K562 (cell line): ENCODE data around the gene CCDC85C. TPM values are rescaled to one million over a fixed set of nuclear protein-coding genes. Genes with fewer than 3 reads are reported as not detected.

Source experiments
- ATAC-seq: fragments of 200-7000 bp; cut with Tn5 transposase; 3 replicates; pipeline ENCODE4 v1.9.1; 2020; ENCODE audit warnings: moderate library complexity
- BruUV-seq: library from RNA; stranded (reverse); fragments of 400-500 nt; replicated peaks from 2 replicates; lab custom pipeline; 2021; lab: Mats Ljungman, UMichigan
- CTCF ChIA-PET: fragments of 300-600 bp; formaldehyde crosslinking; extraction: SDS; loops from one replicate; lab custom pipeline; 2021; ENCODE audit warnings: low intra/inter-chr PET ratio; lab: Yijun Ruan, JAX
- POLR2A ChIA-PET: fragments of 300-600, 350-650 bp; sonication (Branson Sonifier 250); formaldehyde crosslinking; extraction: SDS; loops from one replicate; lab custom pipeline; 2021; ENCODE audit warnings: antibody characterized with exemption, inconsistent platforms; lab: Yijun Ruan, JAX
- DNase-seq, 4 experiments: peaks; one replicate each; pipeline versions ENCODE4 v3.0.0 to v3.0.0-alpha.2; 2011 to 2018; ENCODE audit warnings: low spot score in 3 of 4, mixed read lengths in 3 of 4; ENCODE audit errors: extremely low read depth in 1 of 4
- FAIRE-seq: peaks from 2 replicates; lab custom pipeline; 2011; peaks lifted over from hg19 to GRCh38; lab: Jason Lieb, UNC
- H2AFZ ChIP-seq: 2 replicates; pipeline ENCODE4 v1.6.0; 2011; ENCODE audit warnings: low read depth, low read length, control low read depth, inconsistent platforms
- H3K27ac ChIP-seq: fragments of 200-600 bp; 3 replicates; pipeline ENCODE4 v1.8.0; 2011; ENCODE audit warnings: low read depth, mild to moderate bottlenecking, control low read depth, inconsistent platforms, low read length, moderate library complexity, mixed read lengths; ENCODE audit errors: extremely low read depth
- H3K27me3 ChIP-seq, 2 experiments: fragments of 300-600 bp in 1 of 2; 2 replicates in 1 of 2; 3 replicates in 1 of 2; pipeline versions ENCODE4 v1.6.0 to v1.8.0; 2011; ENCODE audit warnings: inconsistent platforms in 2 of 2, low read length in 2 of 2, mild to moderate bottlenecking in 1 of 2, mixed read lengths in 1 of 2, moderate library complexity in 1 of 2; ENCODE audit not compliant: control insufficient read depth in 2 of 2, insufficient read depth in 2 of 2
- H3K36me3 ChIP-seq: fragments of 300-600 bp; 3 replicates; pipeline ENCODE4 v1.8.0; 2011; ENCODE audit warnings: mild to moderate bottlenecking, low read length, inconsistent platforms; ENCODE audit not compliant: control insufficient read depth, insufficient read depth
- H3K4me1 ChIP-seq, 2 experiments: fragments of 200-600 bp in 1 of 2; replicated peaks in 1 of 2; 2 replicates in 1 of 2; 3 replicates in 1 of 2; pipeline versions ENCODE4 v1.5.1 to v1.8.0; 2011; ENCODE audit warnings: inconsistent platforms in 2 of 2, low read length in 2 of 2, mild to moderate bottlenecking in 1 of 2, mixed read lengths in 1 of 2, moderate library complexity in 1 of 2; ENCODE audit not compliant: control insufficient read depth in 2 of 2, insufficient read depth in 2 of 2
- H3K4me2 ChIP-seq: 2 replicates; pipeline ENCODE4 v1.6.1; 2011; ENCODE audit warnings: low read length, control low read depth, inconsistent platforms, mixed read lengths; ENCODE audit not compliant: insufficient read depth
- H3K4me3 ChIP-seq: fragments of 200-600 bp; sonication (generic), shearing (Covaris generic); 2 replicates; pipeline ENCODE4 v1.5.1; 2016; ENCODE audit warnings: control low read depth, inconsistent platforms
- H3K79me2 ChIP-seq: fragments of 200-600 bp; 3 replicates; pipeline ENCODE4 v1.8.0; 2011; ENCODE audit warnings: low read length, inconsistent platforms; ENCODE audit not compliant: control insufficient read depth, insufficient read depth
- H3K9ac ChIP-seq, 2 experiments: 2 replicates each; pipeline versions ENCODE4 v1.6.0 to v1.6.1; 2011; ENCODE audit warnings: low read depth in 2 of 2, low read length in 2 of 2, control low read depth in 1 of 2, inconsistent platforms in 1 of 2, mild to moderate bottlenecking in 1 of 2, mixed read lengths in 1 of 2; ENCODE audit not compliant: insufficient read depth in 1 of 2
- H3K9me1 ChIP-seq: one replicate; pipeline ENCODE4 v1.6.0; 2011; ENCODE audit warnings: inconsistent platforms, mild to moderate bottlenecking, low read length, moderate library complexity; ENCODE audit not compliant: control insufficient read depth, insufficient read depth
- H3K9me3 ChIP-seq: replicated peaks from 2 replicates; pipeline ENCODE4 v1.5.1; 2011; ENCODE audit warnings: low read depth, low read length, inconsistent platforms; ENCODE audit not compliant: control insufficient read depth, insufficient read depth
- H4K20me1 ChIP-seq: replicated peaks from 2 replicates; pipeline ENCODE4 v1.6.1; 2011; ENCODE audit warnings: low read length, inconsistent platforms, mixed read lengths; ENCODE audit not compliant: control insufficient read depth, insufficient read depth
- DMBX1 ChIP-seq: fragments of 250-450 bp; sonication (Bioruptor Pico); IDR thresholded peaks from 2 replicates; pipeline ENCODE4 v1.8.0; 2022; ENCODE audit warnings: inconsistent platforms, mild to moderate bottlenecking, moderate library complexity, borderline replicate concordance
- SMARCA5 ChIP-seq: fragments of 450-650 bp; IDR thresholded peaks from 2 replicates; pipeline ENCODE4 v1.6.1; 2016
- THRA ChIP-seq: fragments of 450-650 bp; IDR thresholded peaks from 2 replicates; pipeline ENCODE4 v1.6.1; 2017; ENCODE audit warnings: mild to moderate bottlenecking, moderate library complexity
- VEZF1 ChIP-seq: fragments of 200-800 bp; sonication (Bioruptor generic); IDR thresholded peaks from 2 replicates; pipeline ENCODE4 v1.6.1; 2017; ENCODE audit warnings: missing genetic modification characterization, missing compliant biosample characterization
- ZNF263 ChIP-seq: sonication (generic); formaldehyde crosslinking; IDR thresholded peaks from 2 replicates; pipeline ENCODE4 v1.8.0; 2022; ENCODE audit warnings: mild to moderate bottlenecking, missing genetic modification reagents, borderline replicate concordance
- ZNF518B ChIP-seq: fragments of 250-450 bp; sonication (Bioruptor Pico); IDR thresholded peaks from 2 replicates; pipeline ENCODE4 v1.5.0; 2021; ENCODE audit warnings: mild to moderate bottlenecking, moderate library complexity
- ZNF766 ChIP-seq: fragments of 200-800 bp; sonication (Bioruptor generic); conservative IDR thresholded peaks from 2 replicates; pipeline ENCODE4 v1.6.1; 2016; ENCODE audit warnings: missing genetic modification characterization, missing compliant biosample characterization
- WGBS: fragments of 100-300 bp; shearing (Covaris generic); methylation state at CpG from one replicate; pipeline ENCODE4 v1.1.6; 2016; ENCODE audit warnings: low coverage, mixed read lengths; ENCODE audit not compliant: insufficient coverage; ENCODE audit errors: missing lambda C conversion rate; 5-methylcytosine and 5-hydroxymethylcytosine counted together
- in situ Hi-C: fragments of 300-500 bp; cut with MboI; formaldehyde crosslinking; loops from 4 replicates; pipeline ENCODE4 v1.15.0; 2018; ENCODE audit warnings: inconsistent platforms, mixed read lengths
- intact Hi-C: fragments of 100-400 bp; cut with micrococcal nuclease; formaldehyde crosslinking; loops from 2 replicates; pipeline ENCODE4 v1.14.2; 2022
- polyA plus RNA-seq, 8 experiments: library from polyadenylated mRNA; depleted of rRNA in 4 of 8; stranded (reverse) in 5 of 8; unstranded in 3 of 8; fragments of >200 nt; fragmentation: Nextera tagmentation in 2 of 8; fragmentation: Illumina TruSeq in 1 of 8; extraction: Ambion mirVana in 2 of 8; extraction: Trizol in 1 of 8; gene quantifications; 2 replicates each; pipeline versions ENCODE4 v1.2.1 to v1.2.3, GENCODE V29; 2011 to 2014; ENCODE audit warnings: inconsistent platforms in 1 of 8, missing spikeins in 1 of 8
- total RNA-seq, 7 experiments: library from RNA; depleted of rRNA in 6 of 7; stranded (reverse); fragments of >200 nt in 6 of 7; fragmentation: Illumina TruSeq in 2 of 7; extraction: Trizol in 2 of 7; gene quantifications; 2 replicates each; pipeline versions ENCODE4 v1.2.1 to v1.2.3, GENCODE V29; 2011 to 2021; ENCODE audit warnings: low replicate concordance in 1 of 7

CCDC85C gene
- total and polyA plus RNA-seq, 9 of the 15 experiments (the other 6 are each of a cell fraction or from before 2014, with no cell fraction given), result 0.18 to 22.0 (median 6.3) TPM

- TF ChIP-seq ZNF518B (CRISPR knock-in tag) (no peak), ZNF263 (CRISPR knock-in tag) (no peak), DMBX1 (CRISPR knock-in tag) (no peak), SMARCA5 (no peak), ZNF766 (CRISPR knock-in tag) (no peak)
These were observed 22.6 kb downstream of the CCDC85C start (continued) for GRCh38 chr14:99581374-99581773.

- no peaks in the 10 kb centered on the region for H3K27me3 ChIP-seq
- FAIRE-seq (no peak), ATAC-seq (peak; percentile 59), DNase-seq (peak; percentile 14 to 31 (median 28))
- no peaks in the 10 kb centered on the region for H3K79me2 ChIP-seq
- WGBS, result 41% methylated on average over 7 of the region's 14 CpGs
- no TSS peak for BruUV-seq
- no peaks in the 10 kb centered on the region for H3K36me3 ChIP-seq
- ChIA-PET POLR2A (interaction anchor here (0.6 kb wide), 1 partner anchor 781 kb away, joined by 3 read pairs; no protein-coding TSS in a partner anchor), CTCF (no interaction called here)
- H3K4me2 ChIP-seq, result no peak overlapping the region
- H4K20me1 ChIP-seq, result peaks cover 17% of the 10 kb centered on the region
- peaks cover 0 to 37% of the 10 kb centered on the region in 2 experiments; a peak in 3 of 5 replicates for H3K4me1 ChIP-seq
- intact Hi-C loops, result no loop called here
- no peaks in the 10 kb centered on the region for H3K9me3 ChIP-seq
- H3K4me3 ChIP-seq, result no peak overlapping the region
- no peak overlapping the region for H3K27ac ChIP-seq
- in situ Hi-C loops, result no loop called here
- H3K9ac ChIP-seq, result peak overlapping the region in 1 of 2 experiments; percentile 74; a peak in 1 of 4 replicates
- H2AFZ ChIP-seq, result no peak overlapping the region
- TF ChIP-seq VEZF1 (CRISPR knock-in tag) (0 out of 2 replicates have a peak, but pooled peaks have one; percentile 20), THRA (no peak)
- H3K9me1 ChIP-seq, result no peaks in the 10 kb centered on the region
These were observed 24.0 kb downstream of the CCDC85C start for GRCh38 chr14:99579903-99580571.
